OCI-LY1 (cell line): ENCODE measurements around the gene CD1B.

Experiments
- EZH2 ChIP-seq: fragments of 200-600 bp; sonication (generic), shearing (Covaris generic); IDR thresholded peaks from 2 replicates; pipeline ENCODE4 v1.8.0; 2017; ENCODE audit warnings: borderline replicate concordance, mixed run types, mild to moderate bottlenecking, antibody characterized with exemption, low read length, moderate library complexity, mixed read lengths
- TF ChIP-seq, protein P1 (sequence below): fragments of 200-600 bp; sonication (generic), shearing (Covaris generic); IDR thresholded peaks from 2 replicates; pipeline ENCODE4 v1.5.1; 2017; ENCODE audit warnings: mild to moderate bottlenecking, antibody characterized with exemption, low read length, moderate library complexity, mixed read lengths

DNA sequence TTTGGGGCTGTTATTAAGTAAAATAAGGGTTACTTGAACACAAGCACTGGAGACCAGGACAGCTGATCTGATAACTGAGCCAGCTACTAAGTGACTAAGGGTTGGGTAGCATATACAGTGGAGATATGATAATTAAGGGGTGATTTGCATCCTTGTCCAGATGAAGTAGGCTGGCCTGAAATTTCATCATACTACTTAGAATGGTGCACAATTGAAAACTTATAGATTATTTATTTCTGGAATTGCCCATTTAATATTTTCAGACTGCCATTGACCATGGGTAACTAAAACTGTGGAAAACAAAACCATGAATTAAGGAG is 3.8 kb upstream of the CD1B start:
- TF ChIP-seq, protein P1, sequence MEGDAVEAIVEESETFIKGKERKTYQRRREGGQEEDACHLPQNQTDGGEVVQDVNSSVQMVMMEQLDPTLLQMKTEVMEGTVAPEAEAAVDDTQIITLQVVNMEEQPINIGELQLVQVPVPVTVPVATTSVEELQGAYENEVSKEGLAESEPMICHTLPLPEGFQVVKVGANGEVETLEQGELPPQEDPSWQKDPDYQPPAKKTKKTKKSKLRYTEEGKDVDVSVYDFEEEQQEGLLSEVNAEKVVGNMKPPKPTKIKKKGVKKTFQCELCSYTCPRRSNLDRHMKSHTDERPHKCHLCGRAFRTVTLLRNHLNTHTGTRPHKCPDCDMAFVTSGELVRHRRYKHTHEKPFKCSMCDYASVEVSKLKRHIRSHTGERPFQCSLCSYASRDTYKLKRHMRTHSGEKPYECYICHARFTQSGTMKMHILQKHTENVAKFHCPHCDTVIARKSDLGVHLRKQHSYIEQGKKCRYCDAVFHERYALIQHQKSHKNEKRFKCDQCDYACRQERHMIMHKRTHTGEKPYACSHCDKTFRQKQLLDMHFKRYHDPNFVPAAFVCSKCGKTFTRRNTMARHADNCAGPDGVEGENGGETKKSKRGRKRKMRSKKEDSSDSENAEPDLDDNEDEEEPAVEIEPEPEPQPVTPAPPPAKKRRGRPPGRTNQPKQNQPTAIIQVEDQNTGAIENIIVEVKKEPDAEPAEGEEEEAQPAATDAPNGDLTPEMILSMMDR, result no peak
- no peak for TF ChIP-seq EZH2
